Vagina (tissue), 2 donors: ENCODE measurements around the gene ADAMTS2.
"Not testable (repeated sequence)": the region's sequence is repeated elsewhere in the genome, so short reads cannot be mapped to it uniquely, and the experiment has no call there.

ENCODE experiments used
- CTCF ChIP-seq, 3 experiments: fragments of 450-650 bp in 2 of 3; fragments of 200-600 bp in 1 of 3; sonication (generic) in 1 of 3; IDR thresholded peaks; one replicate each; pipeline ENCODE4 v1.5.1; 2017 to 2019; ENCODE audit warnings: antibody characterized with exemption in 3 of 3, mild to moderate bottlenecking in 2 of 3, moderate library complexity in 2 of 3
- POLR2AphosphoS5 ChIP-seq, 2 donors: sonication (generic); formaldehyde crosslinking; IDR thresholded peaks; one replicate each; pipeline ENCODE4 v1.9.0; 2017; ENCODE audit warnings: antibody characterized with exemption in 2 of 2, mild to moderate bottlenecking in 2 of 2, low read depth in 1 of 2; ENCODE audit not compliant: insufficient read depth in 1 of 2

DNA sequence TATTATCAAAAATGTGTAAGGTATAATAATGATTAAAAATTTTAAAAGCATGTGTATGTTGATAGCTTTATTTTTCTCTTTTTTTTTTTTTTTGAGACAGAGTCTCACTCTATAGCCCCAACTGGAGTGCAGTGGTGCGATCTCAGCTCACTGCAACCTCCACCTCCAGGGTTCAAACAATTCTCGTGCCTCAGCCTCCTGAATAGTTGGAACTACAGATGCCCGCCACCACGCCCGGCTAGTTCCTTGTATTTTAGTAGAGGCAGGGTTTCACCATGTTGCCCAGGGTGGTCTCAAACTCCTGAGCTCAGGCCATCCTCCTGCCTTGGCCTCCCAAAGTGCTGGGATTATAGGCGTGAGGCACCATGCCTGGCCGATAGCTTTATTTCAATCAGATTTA, 20.9 kb downstream of the ADAMTS2 start:
- TF ChIP-seq CTCF (IDR thresholded peaks at IDR 0.05); POLR2AphosphoS5 (IDR thresholded peaks at IDR 0.05; ENCODE audit: insufficient read depth in 1 of 2, low read depth in 1 of 2): not testable (repeated sequence)
